Measurements from ENCODE around the gene ACAA2.
A peak's percentile ranks its signal among the peaks of the same experiment; 100 is the strongest.
"Not testable (repeated sequence)": the region's sequence is repeated elsewhere in the genome, so short reads cannot be mapped to it uniquely, and the experiment has no call there.

Gene ACAA2

DNA sequence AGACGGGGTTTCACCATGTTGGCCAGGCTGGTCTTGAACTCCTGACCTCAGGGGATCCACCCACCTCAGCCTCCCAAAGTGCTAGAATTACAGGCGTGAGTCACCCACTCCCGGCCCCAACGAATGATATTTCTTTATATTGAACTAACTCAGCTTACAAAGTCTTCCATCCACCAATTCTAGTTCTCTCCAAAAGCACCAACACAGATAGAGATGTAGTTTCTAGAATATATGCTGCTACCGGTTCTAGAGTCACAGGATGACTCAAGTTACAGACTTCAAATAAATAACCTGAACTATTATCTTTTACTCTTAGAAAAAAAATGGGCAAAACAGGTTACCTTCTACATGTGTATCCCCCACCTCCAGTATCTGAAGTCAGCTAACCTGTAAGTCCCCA, 9.2 kb downstream of the ACAA2 start:
- H3K27ac ChIP-seq: no peak overlapping the region
- TF ChIP-seq, protein P1, sequence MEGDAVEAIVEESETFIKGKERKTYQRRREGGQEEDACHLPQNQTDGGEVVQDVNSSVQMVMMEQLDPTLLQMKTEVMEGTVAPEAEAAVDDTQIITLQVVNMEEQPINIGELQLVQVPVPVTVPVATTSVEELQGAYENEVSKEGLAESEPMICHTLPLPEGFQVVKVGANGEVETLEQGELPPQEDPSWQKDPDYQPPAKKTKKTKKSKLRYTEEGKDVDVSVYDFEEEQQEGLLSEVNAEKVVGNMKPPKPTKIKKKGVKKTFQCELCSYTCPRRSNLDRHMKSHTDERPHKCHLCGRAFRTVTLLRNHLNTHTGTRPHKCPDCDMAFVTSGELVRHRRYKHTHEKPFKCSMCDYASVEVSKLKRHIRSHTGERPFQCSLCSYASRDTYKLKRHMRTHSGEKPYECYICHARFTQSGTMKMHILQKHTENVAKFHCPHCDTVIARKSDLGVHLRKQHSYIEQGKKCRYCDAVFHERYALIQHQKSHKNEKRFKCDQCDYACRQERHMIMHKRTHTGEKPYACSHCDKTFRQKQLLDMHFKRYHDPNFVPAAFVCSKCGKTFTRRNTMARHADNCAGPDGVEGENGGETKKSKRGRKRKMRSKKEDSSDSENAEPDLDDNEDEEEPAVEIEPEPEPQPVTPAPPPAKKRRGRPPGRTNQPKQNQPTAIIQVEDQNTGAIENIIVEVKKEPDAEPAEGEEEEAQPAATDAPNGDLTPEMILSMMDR (conservative IDR thresholded peaks at IDR 0.05): no peak

DNA sequence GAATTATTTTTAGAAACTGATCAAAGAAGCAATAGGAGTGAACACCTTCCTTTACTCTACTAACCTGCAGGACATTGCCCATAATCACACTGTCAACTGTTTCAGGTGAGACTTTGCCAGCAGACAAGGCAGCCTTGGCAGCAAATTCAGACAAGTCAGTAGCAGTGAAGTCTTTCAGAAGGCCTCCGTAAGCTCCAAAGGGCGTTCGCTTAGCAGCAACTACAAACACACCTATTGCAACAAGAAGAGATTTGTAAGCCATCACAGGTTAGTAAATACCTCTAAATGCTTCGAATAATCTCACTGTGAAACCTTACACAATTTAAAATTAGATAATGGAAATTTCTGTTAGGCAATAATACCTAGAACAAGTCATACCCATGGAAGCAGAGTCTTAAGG, 10.7 kb downstream of the ACAA2 start:
- H3K27ac ChIP-seq: no peak overlapping the region

DNA sequence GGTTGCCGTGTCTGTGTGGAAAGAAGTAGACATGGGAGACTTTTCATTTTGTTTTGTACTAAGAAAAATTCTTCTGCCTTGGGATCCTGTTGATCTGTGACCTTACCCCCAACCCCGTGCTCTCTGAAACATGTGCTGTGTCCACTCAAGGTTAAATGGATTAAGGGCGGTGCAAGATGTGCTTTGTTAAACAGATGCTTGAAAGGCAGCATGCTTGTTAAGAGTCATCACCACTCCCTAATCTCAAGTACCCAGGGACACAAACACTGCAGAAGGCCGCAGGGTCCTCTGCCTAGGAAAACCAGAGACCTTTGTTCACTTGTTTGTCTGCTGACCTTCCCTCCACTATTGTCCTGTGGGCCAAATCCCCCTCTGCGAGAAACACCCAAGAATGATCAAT, 12.8 kb downstream of the ACAA2 start:
- not testable (repeated sequence) for H3K27ac ChIP-seq

More for the DNA sequence above, 10.7 kb downstream of the ACAA2 start:
- TF ChIP-seq, protein P1 (conservative IDR thresholded peaks at IDR 0.05): no peak

DNA sequence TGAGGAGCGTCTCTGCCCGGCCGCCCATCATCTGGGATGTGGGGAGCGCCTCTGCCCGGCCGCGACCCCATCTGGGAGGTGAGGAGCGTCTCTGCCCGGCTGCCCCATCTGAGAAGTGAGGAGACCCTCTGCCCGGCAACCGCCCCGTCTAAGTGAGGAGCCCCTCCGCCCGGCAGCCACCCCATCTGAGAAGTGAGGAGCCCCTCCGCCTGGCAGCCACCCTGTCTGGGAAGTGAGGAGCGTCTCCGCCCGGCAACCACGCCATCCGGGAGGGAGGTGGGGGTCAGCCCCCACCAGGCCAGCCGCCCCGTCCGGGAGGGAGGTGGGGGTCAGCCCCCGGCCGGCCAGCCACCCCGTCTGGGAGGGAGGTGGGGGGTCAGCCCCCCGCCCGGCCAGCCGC, 13.5 kb downstream of the ACAA2 start:
- not testable (repeated sequence) for H3K27ac ChIP-seq

DNA sequence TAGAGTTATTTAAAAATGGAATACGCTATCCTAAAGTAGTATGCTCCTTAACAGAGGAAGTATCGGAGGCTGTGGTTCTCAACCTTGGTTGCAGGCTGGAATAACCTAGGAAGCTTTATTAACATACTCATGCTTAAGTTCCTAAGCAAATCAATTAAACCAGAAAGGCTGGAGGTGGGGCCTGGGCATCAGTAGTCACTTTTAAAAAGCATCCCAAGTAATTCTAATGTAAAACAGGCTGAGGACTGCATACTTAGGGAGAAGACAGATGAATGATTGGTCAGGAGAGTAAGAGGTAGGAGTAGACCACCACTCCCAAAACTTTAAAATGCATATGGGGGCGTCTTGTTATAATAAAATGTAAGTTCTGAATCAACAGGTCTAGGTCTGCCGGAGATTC, 15.3 kb downstream of the ACAA2 start:
- TF ChIP-seq, protein P1 (conservative IDR thresholded peaks at IDR 0.05): no peak
- H3K27ac ChIP-seq: no peak overlapping the region

DNA sequence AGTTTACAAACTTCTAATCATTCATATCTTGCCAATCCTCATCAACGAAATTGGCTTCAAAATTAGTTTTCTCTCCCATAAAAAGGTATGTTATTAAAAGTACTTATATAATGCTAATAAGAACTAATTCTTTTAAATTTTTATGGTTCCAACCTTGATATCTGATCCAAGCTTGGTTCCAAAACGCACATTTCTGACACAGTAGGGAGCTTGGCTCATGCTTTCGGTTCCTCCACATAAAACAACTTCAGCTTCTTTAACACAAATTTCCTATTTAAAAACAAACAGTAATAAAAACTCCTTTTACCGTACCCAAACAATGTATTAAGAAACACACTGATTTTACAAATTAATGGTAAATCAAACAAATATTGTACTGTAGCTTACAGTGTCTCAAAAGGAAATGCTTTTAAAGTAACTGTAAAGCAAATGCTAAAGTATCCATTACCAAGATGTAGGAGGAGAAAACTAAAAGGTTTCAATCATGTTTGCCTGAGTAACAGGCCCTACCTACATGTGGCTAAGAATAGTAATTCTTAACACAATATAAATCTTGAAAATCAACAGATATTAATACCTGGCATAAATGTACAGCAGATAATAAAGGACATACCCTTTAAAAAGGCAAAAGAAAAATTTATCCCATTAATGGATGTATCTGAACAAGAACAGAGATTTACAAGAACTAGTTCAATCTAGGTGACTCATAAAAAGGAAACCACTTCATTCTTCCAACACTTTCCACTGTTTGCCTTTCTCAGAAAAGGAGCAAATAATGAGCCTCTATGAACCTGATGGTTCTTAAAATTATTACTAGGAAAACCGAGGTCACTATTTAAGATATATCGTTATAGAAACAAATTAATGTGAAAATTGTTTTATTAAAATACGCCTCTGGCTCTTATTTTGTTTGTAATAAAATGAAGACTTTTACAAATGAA, 17.5 kb downstream of the ACAA2 start:
- peak overlapping the region; percentile 69 for H3K27ac ChIP-seq
- TF ChIP-seq, protein P1 (conservative IDR thresholded peaks at IDR 0.05): no peak

DNA sequence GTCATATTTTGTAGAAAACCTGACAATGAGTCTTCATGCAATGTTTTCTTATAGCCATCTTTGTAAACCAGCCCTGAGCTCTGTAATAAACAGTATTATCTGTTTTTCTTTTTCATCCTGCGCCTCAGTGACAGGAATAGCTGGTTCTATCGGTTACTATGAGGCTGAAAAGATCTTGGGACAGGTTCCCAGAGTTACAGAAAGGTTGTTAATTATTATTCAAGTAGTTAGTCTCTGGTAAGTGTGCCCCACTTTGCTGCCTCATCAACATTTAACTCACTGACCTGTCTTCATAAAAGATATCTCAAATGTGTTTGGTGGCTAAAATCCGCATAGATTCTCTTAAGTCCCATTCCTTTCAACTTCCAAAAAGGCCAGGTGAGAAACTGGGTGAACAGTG, 18.6 kb downstream of the ACAA2 start:
- TF ChIP-seq, protein P1 (conservative IDR thresholded peaks at IDR 0.05): no peak
- H3K27ac ChIP-seq: peak overlapping the region; percentile 69

DNA sequence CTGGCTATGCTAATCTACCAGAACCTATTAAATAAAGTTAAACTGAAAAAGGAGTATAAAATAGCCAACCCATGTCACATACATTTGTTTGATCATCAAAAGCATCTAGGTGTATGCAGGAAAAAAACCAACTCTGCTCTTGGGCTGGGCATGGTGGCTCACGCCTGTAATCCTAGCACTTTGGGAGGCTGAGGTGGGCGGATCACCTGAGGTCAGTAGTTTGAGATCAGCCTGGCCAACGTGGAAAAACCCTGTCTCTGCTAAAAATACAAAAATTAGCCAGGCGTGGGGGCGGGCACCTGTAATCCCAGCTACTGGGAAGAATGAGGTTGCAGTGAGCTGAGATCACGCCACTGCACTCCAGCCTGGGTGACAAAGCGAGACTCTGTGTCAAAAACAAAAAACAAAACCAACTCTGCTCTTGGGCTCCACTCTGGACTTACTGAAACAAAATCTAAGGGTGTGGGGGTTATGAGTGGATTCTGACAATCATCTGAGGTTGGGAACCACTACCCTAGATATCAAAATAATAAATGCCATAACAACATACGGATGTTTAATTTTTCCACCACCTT, 23.7 kb downstream of the ACAA2 start:
- H3K27ac ChIP-seq: peak overlapping the region; percentile 41; the same call in 1 of the 2 replicates

DNA sequence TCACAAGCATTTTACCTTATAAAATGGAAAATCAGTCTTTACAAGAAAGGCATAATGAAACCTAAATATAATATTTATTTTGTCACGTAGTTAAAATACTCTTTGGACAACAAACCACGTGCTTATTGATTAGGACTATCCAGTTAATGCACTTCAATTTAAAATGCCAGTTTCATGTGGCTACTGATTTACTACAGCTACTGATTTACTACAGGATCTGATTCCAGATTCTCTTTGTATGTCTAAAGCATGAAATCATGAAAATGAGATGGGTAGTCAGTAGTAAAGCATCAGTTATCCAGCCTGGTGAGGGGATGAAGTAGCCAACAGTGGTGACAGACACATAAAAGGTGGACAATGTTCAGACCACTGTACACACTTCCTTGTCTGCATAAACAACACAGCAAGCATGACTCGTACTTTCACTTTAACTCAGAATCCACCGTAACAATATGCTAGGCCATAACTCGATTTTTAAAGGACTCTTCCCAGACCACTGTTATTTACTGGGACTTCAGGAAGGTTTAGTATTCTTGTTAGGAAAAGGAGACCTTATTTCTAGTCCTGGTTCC, 24.9 kb downstream of the ACAA2 start:
- peak overlapping the region; percentile 41 for H3K27ac ChIP-seq
- TF ChIP-seq, protein P1 (conservative IDR thresholded peaks at IDR 0.05): no peak

Measured in VCaP (cell line).